CD4-positive, alpha-beta T cell treated with Interleukin-10 for 1 hour (primary cell): ENCODE data around the gene ZNHIT1.
"Not testable (repeated sequence)": the region's sequence is repeated elsewhere in the genome, so short reads cannot be mapped to it uniquely, and the experiment has no call there.

Experiments used
- DNase-seq: peaks from one replicate; pipeline ENCODE4 v3.0.0-alpha.2; 2020

Gene ZNHIT1

GRCh38 chr7:101189109-101189508 is 28.9 kb upstream of the ZNHIT1 start:
- no peak for DNase-seq

GRCh38 chr7:101195884-101196283 is 22.1 kb upstream of the ZNHIT1 start:
- no peak for DNase-seq

- DNase-seq, result no peak
These were observed 20.0 kb upstream of the ZNHIT1 start for GRCh38 chr7:101197991-101198390.

- no peak for DNase-seq
These were observed 19.5 kb upstream of the ZNHIT1 start for GRCh38 chr7:101198476-101198875.

- not testable (repeated sequence) for DNase-seq
These were observed 18.4 kb upstream of the ZNHIT1 start for GRCh38 chr7:101199522-101199921.

GRCh38 chr7:101200504-101200861 is 17.5 kb upstream of the ZNHIT1 start:
- no peak for DNase-seq

- DNase-seq, result no peak
These were observed 16.9 kb upstream of the ZNHIT1 start, which contains the start of gene MOGAT3 for GRCh38 chr7:101200862-101201599. TSS of gene MOGAT3 (minus strand) at chr7:101201036. CDS start at chr7:101200854, 182 bp downstream.

- no peak for DNase-seq
These were observed 16.0 kb upstream of the ZNHIT1 start for GRCh38 chr7:101201695-101202602.

- no peak for DNase-seq
These were observed 15.4 kb upstream of the ZNHIT1 start for GRCh38 chr7:101202603-101202918.

- peak; percentile 52 for DNase-seq
These were observed 13.9 kb upstream of the ZNHIT1 start for GRCh38 chr7:101203740-101204738.

GRCh38 chr7:101205901-101206664 is 11.9 kb upstream of the ZNHIT1 start:
- no peak for DNase-seq

- DNase-seq, result no peak
These were observed 11.3 kb upstream of the ZNHIT1 start for GRCh38 chr7:101206665-101207042.

- DNase-seq, result no peak
These were observed 10.5 kb upstream of the ZNHIT1 start for GRCh38 chr7:101207459-101207858.

GRCh38 chr7:101208794-101209193 is 9.2 kb upstream of the ZNHIT1 start:
- DNase-seq, result no peak

- no peak for DNase-seq
These were observed 7.8 kb upstream of the ZNHIT1 start for GRCh38 chr7:101210143-101210542.

- DNase-seq, result no peak
These were observed 6.5 kb upstream of the ZNHIT1 start for GRCh38 chr7:101211501-101211900.

GRCh38 chr7:101212014-101212413 is 6.0 kb upstream of the ZNHIT1 start:
- no peak for DNase-seq

- DNase-seq, result no peak
These were observed 1.7 kb upstream of the ZNHIT1 start for GRCh38 chr7:101216001-101216859.

GRCh38 chr7:101216860-101217387 is 1.0 kb upstream of the ZNHIT1 start:
- DNase-seq, result no peak

- DNase-seq, result no peak
These were observed 516 bp downstream of the ZNHIT1 start for GRCh38 chr7:101218236-101219125.
